Neural progenitor cell (in vitro differentiated cells): Measurements from ENCODE around the gene GPR148.

ENCODE experiments used
- CTCF ChIP-seq: fragments of 200-600 bp; sonication (generic); IDR thresholded peaks from 2 replicates; pipeline ENCODE4 v1.5.1; 2017; ENCODE audit warnings: antibody characterized with exemption, mild to moderate bottlenecking
- EZH2 ChIP-seq: fragments of 200-600 bp; sonication (generic); IDR thresholded peaks from 2 replicates; pipeline ENCODE4 v1.6.1; 2017; ENCODE audit warnings: antibody characterized with exemption, mild to moderate bottlenecking, moderate library complexity

GRCh38 chr2:130767408-130767775, 38.5 kb downstream of the GPR148 start:
- TF ChIP-seq CTCF (no peak), EZH2 (no peak)
